ENCODE results near the gene GNA12. TPM values are rescaled to one million over a fixed set of nuclear protein-coding genes. Genes with fewer than 3 reads are reported as not detected.

The GNA12 gene
- total RNA-seq: 22.7 TPM

- peak within 1 kb of the TSS; percentile 42 for H3K4me3 ChIP-seq (ENCODE audit: low read length)
- H3K27me3 ChIP-seq (ENCODE audit: insufficient read depth, low read length): no peaks in the 10 kb centered on the region
- no peaks in the 10 kb centered on the region for H3K9me3 ChIP-seq (ENCODE audit: low read depth, low read length)
- H3K4me1 ChIP-seq (ENCODE audit: insufficient read depth, low read length): peaks cover 38% of the 10 kb centered on the region
Measured at GRCh38 chr7:2844153-2845033, at the start of gene GNA12. Gene GNA12 (minus strand): TSS chr7:2844308. CDS start chr7:2844161, 147 bp downstream.

- Histone ChIP-seq H3K27me3 (ENCODE audit: insufficient read depth, low read length) (no peaks in the 10 kb centered on the region), H3K9me3 (ENCODE audit: low read depth, low read length) (no peaks in the 10 kb centered on the region), H3K4me3 (ENCODE audit: low read length) (no peak overlapping the region), H3K4me1 (ENCODE audit: insufficient read depth, low read length) (peaks cover 19% of the 10 kb centered on the region)
Measured at GRCh38 chr7:2893411-2893861, 49.3 kb upstream of the GNA12 start.

GRCh38 chr7:2892549-2892948 is 48.4 kb upstream of the GNA12 start:
- no peaks in the 10 kb centered on the region for H3K9me3 ChIP-seq (ENCODE audit: low read depth, low read length)
- no peak overlapping the region for H3K4me3 ChIP-seq (ENCODE audit: low read length)
- no peaks in the 10 kb centered on the region for H3K27me3 ChIP-seq (ENCODE audit: insufficient read depth, low read length)
- H3K4me1 ChIP-seq (ENCODE audit: insufficient read depth, low read length): peaks cover 19% of the 10 kb centered on the region

- Histone ChIP-seq H3K4me1 (ENCODE audit: insufficient read depth, low read length) (no peaks in the 10 kb centered on the region), H3K27me3 (ENCODE audit: insufficient read depth, low read length) (no peaks in the 10 kb centered on the region), H3K9me3 (ENCODE audit: low read depth, low read length) (no peaks in the 10 kb centered on the region), H3K4me3 (ENCODE audit: low read length) (no peak overlapping the region)
Measured at GRCh38 chr7:2887816-2888215, 43.7 kb upstream of the GNA12 start.

GRCh38 chr7:2886900-2887299 is 42.8 kb upstream of the GNA12 start:
- H3K4me1 ChIP-seq (ENCODE audit: insufficient read depth, low read length): no peaks in the 10 kb centered on the region
- H3K4me3 ChIP-seq (ENCODE audit: low read length): no peak overlapping the region
- H3K9me3 ChIP-seq (ENCODE audit: low read depth, low read length): no peaks in the 10 kb centered on the region
- no peaks in the 10 kb centered on the region for H3K27me3 ChIP-seq (ENCODE audit: insufficient read depth, low read length)

GRCh38 chr7:2886391-2886790 is 42.3 kb upstream of the GNA12 start:
- H3K9me3 ChIP-seq (ENCODE audit: low read depth, low read length): no peaks in the 10 kb centered on the region
- no peaks in the 10 kb centered on the region for H3K4me1 ChIP-seq (ENCODE audit: insufficient read depth, low read length)
- no peaks in the 10 kb centered on the region for H3K27me3 ChIP-seq (ENCODE audit: insufficient read depth, low read length)
- no peak overlapping the region for H3K4me3 ChIP-seq (ENCODE audit: low read length)

- no peak overlapping the region for H3K4me3 ChIP-seq (ENCODE audit: low read length)
Measured at GRCh38 chr7:2884161-2884560, 40.1 kb upstream of the GNA12 start.

GRCh38 chr7:2883101-2883500 is 39.0 kb upstream of the GNA12 start:
- H3K9me3 ChIP-seq (ENCODE audit: low read depth, low read length): no peaks in the 10 kb centered on the region
- H3K27me3 ChIP-seq (ENCODE audit: insufficient read depth, low read length): no peaks in the 10 kb centered on the region
- no peak overlapping the region for H3K4me3 ChIP-seq (ENCODE audit: low read length)
- peaks cover 9% of the 10 kb centered on the region for H3K4me1 ChIP-seq (ENCODE audit: insufficient read depth, low read length)

More at GRCh38 chr7:2884161-2884560, 40.1 kb upstream of the GNA12 start:
- Histone ChIP-seq H3K27me3 (ENCODE audit: insufficient read depth, low read length) (no peaks in the 10 kb centered on the region), H3K9me3 (ENCODE audit: low read depth, low read length) (no peaks in the 10 kb centered on the region), H3K4me1 (ENCODE audit: insufficient read depth, low read length) (peaks cover under 1% of the 10 kb centered on the region)

- H3K27me3 ChIP-seq (ENCODE audit: insufficient read depth, low read length): no peaks in the 10 kb centered on the region
Measured at GRCh38 chr7:2882111-2882510, 38.0 kb upstream of the GNA12 start.

GRCh38 chr7:2880874-2881533 is 36.9 kb upstream of the GNA12 start:
- Histone ChIP-seq H3K4me1 (ENCODE audit: insufficient read depth, low read length) (peaks cover 9% of the 10 kb centered on the region), H3K9me3 (ENCODE audit: low read depth, low read length) (no peaks in the 10 kb centered on the region), H3K27me3 (ENCODE audit: insufficient read depth, low read length) (no peaks in the 10 kb centered on the region), H3K4me3 (ENCODE audit: low read length) (no peak overlapping the region)

More at GRCh38 chr7:2882111-2882510, 38.0 kb upstream of the GNA12 start:
- no peaks in the 10 kb centered on the region for H3K9me3 ChIP-seq (ENCODE audit: low read depth, low read length)
- no peak overlapping the region for H3K4me3 ChIP-seq (ENCODE audit: low read length)
- peaks cover 9% of the 10 kb centered on the region for H3K4me1 ChIP-seq (ENCODE audit: insufficient read depth, low read length)

GRCh38 chr7:2880051-2880450 is 35.9 kb upstream of the GNA12 start:
- peaks cover 9% of the 10 kb centered on the region for H3K4me1 ChIP-seq (ENCODE audit: insufficient read depth, low read length)
- no peak overlapping the region for H3K4me3 ChIP-seq (ENCODE audit: low read length)
- no peaks in the 10 kb centered on the region for H3K27me3 ChIP-seq (ENCODE audit: insufficient read depth, low read length)
- no peaks in the 10 kb centered on the region for H3K9me3 ChIP-seq (ENCODE audit: low read depth, low read length)

GRCh38 chr7:2879354-2879753 is 35.2 kb upstream of the GNA12 start:
- Histone ChIP-seq H3K9me3 (ENCODE audit: low read depth, low read length) (no peaks in the 10 kb centered on the region), H3K4me1 (ENCODE audit: insufficient read depth, low read length) (peaks cover 9% of the 10 kb centered on the region), H3K27me3 (ENCODE audit: insufficient read depth, low read length) (no peaks in the 10 kb centered on the region), H3K4me3 (ENCODE audit: low read length) (no peak overlapping the region)

- Histone ChIP-seq H3K4me3 (ENCODE audit: low read length) (no peak overlapping the region), H3K4me1 (ENCODE audit: insufficient read depth, low read length) (peaks cover 9% of the 10 kb centered on the region), H3K9me3 (ENCODE audit: low read depth, low read length) (no peaks in the 10 kb centered on the region), H3K27me3 (ENCODE audit: insufficient read depth, low read length) (no peaks in the 10 kb centered on the region)
Measured at GRCh38 chr7:2878306-2878705, 34.2 kb upstream of the GNA12 start.

GRCh38 chr7:2876031-2876731 is 32.1 kb upstream of the GNA12 start:
- H3K4me3 ChIP-seq (ENCODE audit: low read length): no peak overlapping the region
- no peaks in the 10 kb centered on the region for H3K9me3 ChIP-seq (ENCODE audit: low read depth, low read length)

More at GRCh38 chr7:2876031-2876731, 32.1 kb upstream of the GNA12 start:
- Histone ChIP-seq H3K4me1 (ENCODE audit: insufficient read depth, low read length) (peaks cover 9% of the 10 kb centered on the region), H3K27me3 (ENCODE audit: insufficient read depth, low read length) (no peaks in the 10 kb centered on the region)
